Measurements from ENCODE around the gene KISS1R.
"Not testable (repeated sequence)": the region's sequence is repeated elsewhere in the genome, so short reads cannot be mapped to it uniquely, and the experiment has no call there.

KISS1R gene

GRCh38 chr19:889662-890295, 27.4 kb upstream of the KISS1R start:
- FAIRE-seq (no peak), DNase-seq (ENCODE audit: insufficient read length, low spot score) (no peak)
- no peak for TF ChIP-seq PAX5 (IDR thresholded peaks at IDR 0.05; ENCODE audit: insufficient read depth, low read length, severe bottlenecking)
- TF ChIP-seq POLR2A (IDR thresholded peaks at IDR 0.05; ENCODE audit: low read depth, low read length): no peak
- TF ChIP-seq TAF1 (IDR thresholded peaks at IDR 0.05; ENCODE audit: low read depth, low read length): no peak
- no peak for TF ChIP-seq POLR2AphosphoS5 (IDR thresholded peaks at IDR 0.05; ENCODE audit: low read depth, low read length)
- no peak for TF ChIP-seq SPI1 (IDR thresholded peaks at IDR 0.05; ENCODE audit: low read depth, low read length)
- TF ChIP-seq POU2F2 (IDR thresholded peaks at IDR 0.05; ENCODE audit: low read depth, low read length): no peak

GRCh38 chr19:890831-891230, 26.3 kb upstream of the KISS1R start:
- TF ChIP-seq TAF1 (IDR thresholded peaks at IDR 0.05; ENCODE audit: low read depth, low read length) (no peak), POU2F2 (IDR thresholded peaks at IDR 0.05; ENCODE audit: low read depth, low read length) (no peak), SPI1 (IDR thresholded peaks at IDR 0.05; ENCODE audit: low read depth, low read length) (no peak), POLR2A (IDR thresholded peaks at IDR 0.05; ENCODE audit: low read depth, low read length) (no peak)
- FAIRE-seq (no peak), DNase-seq (ENCODE audit: insufficient read length, low spot score) (no peak)

- FAIRE-seq; DNase-seq (ENCODE audit: insufficient read length, low spot score): not testable (repeated sequence)
Observed at GRCh38 chr19:891421-892200, 25.5 kb upstream of the KISS1R start.

- DNase-seq (ENCODE audit: insufficient read length, low spot score): no peak
- FAIRE-seq: no peak
- TF ChIP-seq PAX5 (IDR thresholded peaks at IDR 0.05; ENCODE audit: insufficient read depth, low read length, severe bottlenecking) (no peak), POLR2A (IDR thresholded peaks at IDR 0.05; ENCODE audit: low read depth, low read length) (no peak), POU2F2 (IDR thresholded peaks at IDR 0.05; ENCODE audit: low read depth, low read length) (no peak)
Observed at GRCh38 chr19:892243-892893, 24.8 kb upstream of the KISS1R start.

- peak; percentile 94 for FAIRE-seq
- peak; percentile 99 for TF ChIP-seq POU2F2 (IDR thresholded peaks at IDR 0.05; ENCODE audit: low read depth, low read length)
- no peak for TF ChIP-seq SPI1 (IDR thresholded peaks at IDR 0.05; ENCODE audit: low read depth, low read length)
- TF ChIP-seq TAF1 (IDR thresholded peaks at IDR 0.05; ENCODE audit: low read depth, low read length): 0 out of 2 replicates have a peak, but pooled peaks have one; percentile 48
- TF ChIP-seq POLR2AphosphoS5 (IDR thresholded peaks at IDR 0.05; ENCODE audit: low read depth, low read length): 0 out of 2 replicates have a peak, but pooled peaks have one; percentile 51
Observed at GRCh38 chr19:892894-893689, 24.0 kb upstream of the KISS1R start, which contains the start of the genes MED16 and RNU6-9. TSS of gene MED16 (minus strand) at chr19:893187. CDS start at chr19:891131, 2,056 bp downstream. TSS of gene RNU6-9 (plus strand) at chr19:893484.

GRCh38 chr19:896434-896833, 20.7 kb upstream of the KISS1R start:
- DNase-seq (ENCODE audit: insufficient read length, low spot score) (no peak), FAIRE-seq (no peak)
- TF ChIP-seq SPI1 (IDR thresholded peaks at IDR 0.05; ENCODE audit: low read depth, low read length) (no peak), TAF1 (IDR thresholded peaks at IDR 0.05; ENCODE audit: low read depth, low read length) (no peak), PAX5 (IDR thresholded peaks at IDR 0.05; ENCODE audit: insufficient read depth, low read length, severe bottlenecking) (no peak), POLR2A (IDR thresholded peaks at IDR 0.05; ENCODE audit: low read depth, low read length) (no peak), POU2F2 (IDR thresholded peaks at IDR 0.05; ENCODE audit: low read depth, low read length) (no peak), POLR2AphosphoS5 (IDR thresholded peaks at IDR 0.05; ENCODE audit: low read depth, low read length) (no peak)

More at GRCh38 chr19:892894-893689, 24.0 kb upstream of the KISS1R start, which contains the start of the genes MED16 and RNU6-9:
- DNase-seq (ENCODE audit: insufficient read length, low spot score): peak; percentile 99

GRCh38 chr19:896999-897398, 20.1 kb upstream of the KISS1R start:
- TF ChIP-seq POU2F2 (IDR thresholded peaks at IDR 0.05; ENCODE audit: low read depth, low read length) (no peak), POLR2A (IDR thresholded peaks at IDR 0.05; ENCODE audit: low read depth, low read length) (no peak), TAF1 (IDR thresholded peaks at IDR 0.05; ENCODE audit: low read depth, low read length) (no peak), SPI1 (IDR thresholded peaks at IDR 0.05; ENCODE audit: low read depth, low read length) (no peak), POLR2AphosphoS5 (IDR thresholded peaks at IDR 0.05; ENCODE audit: low read depth, low read length) (no peak), PAX5 (IDR thresholded peaks at IDR 0.05; ENCODE audit: insufficient read depth, low read length, severe bottlenecking) (no peak)
- DNase-seq (ENCODE audit: insufficient read length, low spot score) (no peak), FAIRE-seq (no peak)

GRCh38 chr19:897442-898039, 19.6 kb upstream of the KISS1R start:
- DNase-seq (ENCODE audit: insufficient read length, low spot score): no peak
- FAIRE-seq: no peak
- TF ChIP-seq POU2F2 (IDR thresholded peaks at IDR 0.05; ENCODE audit: low read depth, low read length): no peak
- no peak for TF ChIP-seq POLR2A (IDR thresholded peaks at IDR 0.05; ENCODE audit: low read depth, low read length)
- no peak for TF ChIP-seq SPI1 (IDR thresholded peaks at IDR 0.05; ENCODE audit: low read depth, low read length)
- no peak for TF ChIP-seq PAX5 (IDR thresholded peaks at IDR 0.05; ENCODE audit: insufficient read depth, low read length, severe bottlenecking)

GRCh38 chr19:898663-899062, 18.5 kb upstream of the KISS1R start:
- no peak for FAIRE-seq
- TF ChIP-seq POLR2AphosphoS5 (IDR thresholded peaks at IDR 0.05; ENCODE audit: low read depth, low read length): no peak
- no peak for DNase-seq (ENCODE audit: insufficient read length, low spot score)
